Trophoblast cell (in vitro differentiated cells and primary cell): Measurements from ENCODE around the gene ZBTB21. TPM values are rescaled to one million over a fixed set of nuclear protein-coding genes. Genes with fewer than 3 reads are reported as not detected.

Experiments
- DNase-seq, 2 donors: peaks; one replicate each; pipeline ENCODE4 v3.0.0-alpha.2; 2016
- H2AFZ ChIP-seq: 2 replicates; pipeline ENCODE4 v1.6.1; 2013; ENCODE audit warnings: low read length, moderate library complexity, mild to moderate bottlenecking; ENCODE audit not compliant: insufficient read depth, poor library complexity
- H2AK5ac ChIP-seq: 2 replicates; pipeline ENCODE4 v1.6.1; 2013; ENCODE audit warnings: mild to moderate bottlenecking, low read length
- H2BK120ac ChIP-seq: 2 replicates; pipeline ENCODE4 v1.6.1; 2013; ENCODE audit warnings: low read length, mild to moderate bottlenecking, moderate library complexity; ENCODE audit not compliant: insufficient read depth, poor library complexity
- H2BK12ac ChIP-seq: 2 replicates; pipeline ENCODE4 v1.6.1; 2013; ENCODE audit warnings: mild to moderate bottlenecking, low read length, moderate library complexity
- H2BK5ac ChIP-seq: 2 replicates; pipeline ENCODE4 v1.6.1; 2013; ENCODE audit warnings: low read length, low read depth, moderate library complexity, mild to moderate bottlenecking; ENCODE audit not compliant: poor library complexity
- H3K14ac ChIP-seq: 2 replicates; pipeline ENCODE4 v1.6.1; 2013; ENCODE audit warnings: mild to moderate bottlenecking, low read length
- H3K18ac ChIP-seq: 2 replicates; pipeline ENCODE4 v1.6.1; 2013; ENCODE audit warnings: mild to moderate bottlenecking, low read length
- H3K23ac ChIP-seq: 2 replicates; pipeline ENCODE4 v1.6.1; 2013; ENCODE audit warnings: low read length
- H3K27ac ChIP-seq: 2 replicates; pipeline ENCODE4 v1.5.1; 2013; ENCODE audit warnings: low read depth, mild to moderate bottlenecking, inconsistent platforms, low read length, moderate library complexity
- H3K27me3 ChIP-seq: 2 replicates; pipeline ENCODE4 v1.6.1; 2013; ENCODE audit warnings: inconsistent platforms, mild to moderate bottlenecking, low read length, moderate library complexity; ENCODE audit not compliant: insufficient read depth
- H3K36me3 ChIP-seq, 2 experiments: 1 replicate in 1 of 2; 2 replicates in 1 of 2; pipeline ENCODE4 v1.6.1; 2013; ENCODE audit warnings: low read length in 2 of 2, mild to moderate bottlenecking in 2 of 2, moderate library complexity in 1 of 2; ENCODE audit not compliant: insufficient read depth in 2 of 2, control insufficient read depth in 1 of 2
- H3K4ac ChIP-seq: 2 replicates; pipeline ENCODE4 v1.6.1; 2013; ENCODE audit warnings: low read depth, mild to moderate bottlenecking, low read length, moderate library complexity
- H3K4me1 ChIP-seq, 2 experiments: 1 replicate in 1 of 2; 2 replicates in 1 of 2; pipeline ENCODE4 v1.6.1; 2013; ENCODE audit warnings: low read length in 2 of 2, mild to moderate bottlenecking in 2 of 2, moderate library complexity in 1 of 2; ENCODE audit not compliant: insufficient read depth in 2 of 2, control insufficient read depth in 1 of 2
- H3K4me2 ChIP-seq: 2 replicates; pipeline ENCODE4 v1.6.1; 2013; ENCODE audit warnings: inconsistent platforms, mild to moderate bottlenecking, low read length, moderate library complexity
- H3K4me3 ChIP-seq: 2 replicates; pipeline ENCODE4 v1.5.1; 2013; ENCODE audit warnings: mild to moderate bottlenecking, low read depth, low read length, inconsistent platforms
- H3K79me1 ChIP-seq: one replicate; pipeline ENCODE4 v1.6.1; 2013; ENCODE audit warnings: low read length
- H3K79me2 ChIP-seq: 2 replicates; pipeline ENCODE4 v1.6.1; 2013; ENCODE audit warnings: low read length, mild to moderate bottlenecking; ENCODE audit not compliant: control insufficient read depth, insufficient read depth, poor library complexity
- H3K9ac ChIP-seq: 2 replicates; pipeline ENCODE4 v1.6.1; 2013; ENCODE audit warnings: mild to moderate bottlenecking, low read length
- H3K9me3 ChIP-seq: 2 replicates; pipeline ENCODE4 v1.6.1; 2013; ENCODE audit warnings: low read depth, mild to moderate bottlenecking, control low read depth, inconsistent platforms, low read length; ENCODE audit not compliant: insufficient read depth
- H4K12ac ChIP-seq: 2 replicates; pipeline ENCODE4 v1.6.1; 2013; ENCODE audit warnings: low read depth, mild to moderate bottlenecking, low read length, moderate library complexity
- H4K8ac ChIP-seq: 2 replicates; pipeline ENCODE4 v1.6.1; 2013; ENCODE audit warnings: low read depth, mild to moderate bottlenecking, low read length, moderate library complexity
- H4K91ac ChIP-seq: one replicate; pipeline ENCODE4 v1.6.1; 2013; ENCODE audit warnings: low read depth, mild to moderate bottlenecking, low read length, moderate library complexity
- WGBS: extraction: QIAGEN DNeasy Blood & Tissue Kit; methylation state at CpG from one replicate; pipeline ENCODE4 v1.1.7; 2013; ENCODE audit warnings: missing lambda C conversion rate; ENCODE audit not compliant: insufficient read length, insufficient coverage; ENCODE audit errors: extremely low coverage; 5-methylcytosine and 5-hydroxymethylcytosine counted together
- polyA plus RNA-seq: library from polyadenylated mRNA; stranded (reverse); fragments of 200-250 nt; gene quantifications from 2 replicates; pipeline ENCODE4 v1.2.3, GENCODE V29; 2013

Gene ZBTB21
- polyA plus RNA-seq, result 7.5 TPM in 2 replicates

DNA sequence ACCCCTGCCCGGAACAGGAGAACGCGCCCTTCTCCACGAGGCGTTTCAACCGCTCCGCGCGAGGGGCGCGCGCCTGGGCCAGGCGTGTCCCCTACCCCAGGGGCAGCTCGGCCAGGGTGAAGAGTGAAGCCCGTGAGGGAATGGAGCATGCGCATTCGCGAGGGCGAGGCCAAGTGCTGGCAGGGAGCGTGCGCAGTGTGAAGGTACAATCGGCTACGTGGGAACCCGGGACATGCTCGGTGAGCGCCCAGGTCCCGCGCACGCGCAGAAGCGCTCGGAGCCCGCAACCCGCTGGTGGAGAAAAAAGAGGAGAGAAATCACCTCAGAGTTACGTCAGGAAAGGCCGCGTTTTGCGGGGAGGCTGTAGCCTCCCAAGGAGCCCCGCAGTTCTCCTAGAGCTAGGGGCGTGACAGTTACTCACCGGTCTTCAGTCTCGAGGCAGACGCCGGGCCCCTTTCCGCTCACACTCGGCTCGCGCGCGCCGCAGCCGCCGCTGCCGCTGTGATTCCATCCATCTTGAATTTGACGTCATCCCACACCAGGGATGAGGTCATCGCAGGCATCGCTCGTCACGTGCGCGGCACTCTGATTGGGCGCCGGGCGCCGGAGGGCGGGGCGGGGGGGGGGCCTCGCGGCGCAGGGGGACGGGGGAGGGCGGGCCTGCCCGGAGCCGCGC is at the start of gene ZBTB21:
TSS of gene ZBTB21 (minus strand) at position 530 of the 676 bp plus-strand sequence. CDS start 16,265 bp downstream, outside the sequence.
- Histone ChIP-seq H3K18ac (peak within 1 kb of the TSS; percentile 91), H3K9ac (peak within 1 kb of the TSS; percentile 74), H4K8ac (peak within 1 kb of the TSS; percentile 98), H3K4ac (peak within 1 kb of the TSS; percentile 58), H3K27ac (peak within 1 kb of the TSS; percentile 95), H3K4me3 (peak within 1 kb of the TSS; percentile 82), H2AFZ (peak within 1 kb of the TSS; percentile 95), H3K79me2 (peaks cover 9% of the 10 kb centered on the region), H2BK12ac (peak within 1 kb of the TSS; percentile 42), H3K14ac (peak within 1 kb of the TSS; percentile 89), H3K4me1 (peaks cover 0 to 3% of the 10 kb centered on the region in 2 experiments), H4K12ac (peak within 1 kb of the TSS; percentile 88), H3K27me3 (peaks cover 4% of the 10 kb centered on the region), H3K79me1 (peaks cover 12% of the 10 kb centered on the region), H2BK5ac (peak within 1 kb of the TSS; percentile 87), H3K23ac (no peak within 1 kb of the TSS), H2AK5ac (no peak within 1 kb of the TSS), H3K36me3 (no peaks in the 10 kb centered on the region), H2BK120ac (peak within 1 kb of the TSS; percentile 87), H3K9me3 (peaks cover 1% of the 10 kb centered on the region), H3K4me2 (peak within 1 kb of the TSS; percentile 83), H4K91ac (peak within 1 kb of the TSS; percentile 92)
- WGBS, result no CpG with 5 or more reads among the region's 75 CpGs
- peak; percentile 99 to 100 for DNase-seq

DNA sequence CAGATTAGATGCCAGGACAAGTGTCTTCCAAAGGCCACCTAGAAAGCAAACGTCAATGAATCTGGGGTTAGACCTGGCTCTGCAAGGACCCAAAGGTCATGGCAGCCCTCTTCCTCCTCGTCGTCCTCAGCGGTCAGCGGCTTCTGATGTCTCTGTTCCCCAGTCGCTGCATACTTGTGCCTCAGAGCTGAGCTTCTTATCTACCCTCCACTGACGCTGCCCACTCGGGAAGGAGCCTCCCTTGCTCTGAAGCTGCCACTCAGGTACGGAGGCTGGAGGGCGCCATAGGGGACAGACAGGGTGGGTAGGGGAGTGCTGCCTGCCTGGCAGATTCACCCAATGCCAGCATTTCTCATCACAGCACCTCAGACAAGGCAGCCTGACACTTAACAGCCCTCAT is 49.6 kb upstream of the ZBTB21 start:
- H2BK5ac ChIP-seq, result no peak overlapping the region
- DNase-seq, result no peak
- no CpG with 5 or more reads among the region's 10 CpGs for WGBS

DNA sequence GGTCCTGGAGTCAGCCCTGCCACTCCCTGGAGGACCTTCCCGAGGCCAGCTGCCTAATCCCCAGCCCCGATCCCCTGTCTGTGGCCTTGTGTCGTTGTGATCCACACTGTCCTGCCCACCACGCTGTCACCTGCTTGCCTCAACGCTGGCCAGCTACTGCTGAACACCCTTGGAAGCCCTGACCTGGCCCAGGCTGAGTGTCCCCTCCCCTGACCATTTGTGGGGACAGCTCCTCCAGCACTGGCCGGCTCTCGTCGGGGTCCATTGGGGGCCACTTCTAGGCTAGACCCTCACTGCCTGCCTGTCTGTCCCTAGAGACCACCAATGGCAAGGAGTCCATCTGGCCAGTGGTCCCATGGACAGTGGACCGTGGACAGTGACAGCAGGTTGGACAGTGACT is 49.0 kb upstream of the ZBTB21 start:
- Histone ChIP-seq H3K14ac (no peak overlapping the region), H3K18ac (no peak overlapping the region), H4K8ac (no peak overlapping the region), H2BK5ac (no peak overlapping the region), H2AK5ac (no peak overlapping the region), H3K4me1 (peaks cover 5 to 7% of the 10 kb centered on the region in 2 experiments), H2BK12ac (no peak overlapping the region), H3K4ac (no peak overlapping the region), H4K12ac (no peak overlapping the region), H3K9ac (no peak overlapping the region), H3K79me1 (no peaks in the 10 kb centered on the region), H2AFZ (no peak overlapping the region), H3K9me3 (peaks cover 2% of the 10 kb centered on the region), H3K36me3 (no peaks in the 10 kb centered on the region), H3K23ac (no peak overlapping the region), H3K79me2 (no peaks in the 10 kb centered on the region), H3K4me2 (no peak overlapping the region), H3K4me3 (no peak overlapping the region), H3K27ac (no peak overlapping the region), H4K91ac (no peak overlapping the region), H2BK120ac (no peak overlapping the region), H3K27me3 (no peaks in the 10 kb centered on the region)
- WGBS, result no CpG with 5 or more reads among the region's 9 CpGs
- no peak for DNase-seq

More for the DNA sequence above, 49.6 kb upstream of the ZBTB21 start:
- Histone ChIP-seq H3K14ac (no peak overlapping the region), H3K4me1 (peaks cover 5 to 7% of the 10 kb centered on the region in 2 experiments), H3K4ac (no peak overlapping the region), H4K12ac (no peak overlapping the region), H3K36me3 (no peaks in the 10 kb centered on the region), H2BK120ac (no peak overlapping the region), H3K79me1 (no peaks in the 10 kb centered on the region), H3K79me2 (no peaks in the 10 kb centered on the region), H3K27ac (no peak overlapping the region), H2AFZ (no peak overlapping the region), H2BK12ac (no peak overlapping the region), H3K4me2 (no peak overlapping the region), H3K4me3 (no peak overlapping the region), H4K91ac (no peak overlapping the region), H2AK5ac (no peak overlapping the region), H4K8ac (no peak overlapping the region), H3K18ac (no peak overlapping the region), H3K27me3 (no peaks in the 10 kb centered on the region), H3K9me3 (peaks cover 2% of the 10 kb centered on the region), H3K23ac (no peak overlapping the region), H3K9ac (no peak overlapping the region)

DNA sequence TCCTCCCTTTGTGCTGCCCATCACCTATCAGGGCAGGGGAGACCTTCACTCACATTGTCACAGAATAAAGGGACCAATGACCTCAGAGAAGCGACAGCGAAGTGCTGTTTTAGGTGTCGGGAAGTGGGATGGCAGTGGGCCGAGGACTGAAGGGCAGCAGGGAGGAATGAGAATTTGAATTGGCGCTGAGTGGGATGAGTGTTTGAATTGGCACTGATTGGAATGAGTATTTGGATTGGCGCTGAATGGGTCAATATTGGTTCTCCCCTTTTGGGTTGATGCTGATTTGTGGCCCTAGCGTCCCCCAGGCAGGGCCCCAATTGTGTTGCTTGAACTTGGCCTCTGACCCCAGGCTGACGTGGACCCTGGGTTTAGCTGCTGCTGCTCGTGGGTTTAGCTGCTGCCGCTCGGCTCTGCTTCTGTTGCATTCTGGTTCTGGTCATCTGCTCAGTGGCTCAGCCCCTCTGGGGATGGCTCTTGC is 48.5 kb upstream of the ZBTB21 start:
- Histone ChIP-seq H4K8ac (no peak overlapping the region), H3K4ac (no peak overlapping the region), H3K4me1 (peaks cover 5 to 7% of the 10 kb centered on the region in 2 experiments), H2AFZ (no peak overlapping the region), H3K23ac (no peak overlapping the region), H2BK5ac (no peak overlapping the region), H3K79me1 (no peaks in the 10 kb centered on the region), H3K79me2 (no peaks in the 10 kb centered on the region), H3K14ac (no peak overlapping the region), H3K4me2 (no peak overlapping the region), H2AK5ac (no peak overlapping the region), H4K12ac (no peak overlapping the region), H3K9ac (no peak overlapping the region), H2BK120ac (no peak overlapping the region), H2BK12ac (no peak overlapping the region), H3K18ac (no peak overlapping the region), H3K9me3 (peaks cover 2% of the 10 kb centered on the region), H3K4me3 (no peak overlapping the region), H4K91ac (no peak overlapping the region), H3K27ac (no peak overlapping the region), H3K27me3 (no peaks in the 10 kb centered on the region), H3K36me3 (no peaks in the 10 kb centered on the region)
- no peak for DNase-seq
- WGBS, result no CpG with 5 or more reads among the region's 11 CpGs
